ENCODE measurements around the gene CXXC5. TPM values are rescaled to one million over a fixed set of nuclear protein-coding genes. Genes with fewer than 3 reads are reported as not detected.

Gene CXXC5
- total and polyA plus RNA-seq, 7 donors, result 15.7 to 30.0 (median 19.9) TPM

DNA sequence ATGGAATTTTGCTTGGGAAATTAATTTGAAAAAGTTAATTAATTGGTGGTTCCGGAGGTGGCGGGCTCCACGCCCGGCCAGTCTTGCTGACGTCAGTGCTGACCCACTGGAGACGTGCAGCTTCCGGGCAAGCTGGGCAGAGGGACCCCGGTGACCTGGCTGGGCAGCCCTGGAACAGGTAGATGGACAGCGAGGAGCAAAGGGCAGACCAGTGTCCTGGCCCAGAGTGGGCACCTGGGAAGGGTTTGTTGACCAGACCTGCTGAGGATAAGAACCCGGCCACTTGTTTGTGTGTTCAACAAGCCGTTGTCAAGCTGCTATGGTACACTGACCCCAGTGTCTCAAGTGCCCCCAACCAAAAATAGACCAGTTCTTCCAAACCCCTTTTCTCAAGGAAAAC, 17.5 kb downstream of the CXXC5 start:
- no peak for TF ChIP-seq POLR2AphosphoS5 (IDR thresholded peaks at IDR 0.05)
- TF ChIP-seq CTCF (IDR thresholded peaks at IDR 0.05), result no peak
- no peak for TF ChIP-seq POLR2A (IDR thresholded peaks at IDR 0.05)
- no peak overlapping the region for H3K4me3 ChIP-seq
- peaks cover 0 to 74% (median 58%) of the 10 kb centered on the region in 4 donors for H3K4me1 ChIP-seq
- 88% methylated on average over 11 of the region's 11 CpGs for WGBS, 2 donors
- no peaks in the 10 kb centered on the region for H3K36me3 ChIP-seq
- H3K27me3 ChIP-seq, result no peaks in the 10 kb centered on the region
- H3K27ac ChIP-seq, result peak overlapping the region; percentile 88 to 95 (median 92)
- DNase-seq, result no peak
- intact Hi-C loops (cut with DNase I), result no loop called here
- no peaks in the 10 kb centered on the region for H3K9me3 ChIP-seq

DNA sequence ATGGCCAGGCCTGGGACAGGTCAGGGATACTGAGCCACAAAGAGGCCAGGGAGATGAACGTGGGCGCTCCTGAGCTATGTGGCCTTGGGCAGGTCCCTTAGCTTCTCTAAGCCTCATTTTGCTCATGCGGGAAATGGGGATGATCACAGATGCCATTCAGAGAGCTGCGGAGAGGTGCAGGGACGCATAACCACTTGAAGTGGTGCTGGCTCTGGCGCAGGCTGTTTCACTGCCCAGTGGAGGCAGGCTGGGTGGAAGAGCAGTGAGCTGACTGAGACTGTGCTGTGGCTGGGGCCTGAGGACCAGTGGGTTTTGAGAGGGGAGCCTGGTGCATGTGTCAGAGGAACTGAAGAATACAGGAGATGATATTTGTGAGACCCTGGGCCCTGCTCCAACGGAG, 18.4 kb downstream of the CXXC5 start:
- TF ChIP-seq EP300 (IDR thresholded peaks at IDR 0.05) (no peak), POLR2A (IDR thresholded peaks at IDR 0.05) (no peak), CTCF (IDR thresholded peaks at IDR 0.05) (no peak), POLR2AphosphoS5 (IDR thresholded peaks at IDR 0.05) (no peak)
- Histone ChIP-seq H3K27me3 (no peaks in the 10 kb centered on the region), H3K27ac (peak overlapping the region; percentile 88 to 95 (median 92)), H3K4me3 (no peak overlapping the region), H3K36me3 (no peaks in the 10 kb centered on the region), H3K4me1 (peaks cover 0 to 74% (median 54%) of the 10 kb centered on the region in 4 donors), H3K9me3 (no peaks in the 10 kb centered on the region)
- no peak for DNase-seq
- 85 to 86% methylated on average over 7 of the region's 7 CpGs for WGBS, 2 donors
- intact Hi-C loops (cut with DNase I), result no loop called here

DNA sequence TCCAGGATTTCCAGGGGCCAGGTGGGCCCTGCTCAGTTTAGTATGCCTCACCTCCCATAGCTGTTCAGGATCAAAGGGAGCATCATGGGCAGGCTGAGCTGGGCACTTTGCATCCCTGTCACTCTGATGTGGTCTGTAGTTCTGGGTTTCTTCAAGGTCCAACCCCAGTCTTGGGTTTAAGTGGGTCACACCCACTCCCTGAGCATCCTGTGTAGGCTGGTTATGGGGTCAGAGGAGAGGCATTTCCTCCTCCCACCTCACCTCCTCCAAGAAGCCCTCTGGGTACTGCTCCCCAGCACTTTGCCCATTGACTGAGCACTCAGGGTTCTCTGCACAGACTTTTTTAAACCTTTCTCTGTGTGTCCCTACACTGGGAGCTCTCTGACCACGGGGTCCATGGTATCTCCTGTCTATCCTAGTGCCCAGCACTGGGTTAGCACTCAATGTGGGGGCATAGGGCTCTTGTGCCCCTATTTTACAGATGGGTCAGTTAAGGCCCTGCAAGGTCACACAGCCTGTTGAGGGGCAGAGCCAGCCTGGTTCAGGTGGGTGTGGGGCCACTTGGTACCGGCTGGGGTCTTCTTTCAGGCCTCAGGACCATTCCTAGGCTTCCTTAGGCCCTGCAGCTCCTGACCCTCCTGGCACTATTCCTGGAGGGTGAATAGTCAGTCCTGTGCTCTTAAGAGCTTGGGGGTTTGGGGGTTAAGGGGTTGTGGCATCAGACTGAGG, 19.0 kb downstream of the CXXC5 start:
- DNase-seq, result no peak
- no peaks in the 10 kb centered on the region for H3K9me3 ChIP-seq
- WGBS, 2 donors, result 72 to 76% methylated on average over 2 of the region's 2 CpGs
- no peaks in the 10 kb centered on the region for H3K27me3 ChIP-seq
- TF ChIP-seq POLR2AphosphoS5 (IDR thresholded peaks at IDR 0.05), result no peak
- TF ChIP-seq CTCF (IDR thresholded peaks at IDR 0.05), result no peak
- TF ChIP-seq POLR2A (IDR thresholded peaks at IDR 0.05), result no peak
- no peak for TF ChIP-seq EP300 (IDR thresholded peaks at IDR 0.05)
- intact Hi-C loops (cut with DNase I), result no loop called here
- H3K27ac ChIP-seq, result peak overlapping the region; percentile 88 to 95 (median 92)
- H3K4me1 ChIP-seq, result peaks cover 0 to 72% (median 53%) of the 10 kb centered on the region in 4 donors
- H3K4me3 ChIP-seq, result peak overlapping the region in 1 of 4 donors; percentile 60
- no peaks in the 10 kb centered on the region for H3K36me3 ChIP-seq

DNA sequence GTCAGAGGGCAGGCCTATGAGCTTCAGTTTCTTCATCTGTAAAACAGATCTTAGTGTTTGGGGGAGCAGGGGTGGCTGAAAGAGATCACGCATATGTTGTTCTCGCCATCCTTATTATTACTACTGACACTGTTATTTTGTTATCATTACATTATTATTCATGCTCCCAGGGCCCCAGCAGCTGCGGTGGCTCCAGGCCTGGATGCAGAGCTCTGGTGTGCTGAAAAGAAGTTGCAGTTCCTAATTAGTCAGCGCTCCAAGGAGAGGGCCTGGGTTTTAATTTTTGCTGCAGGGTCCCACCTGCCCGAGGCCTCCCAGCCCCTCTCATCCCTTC, 19.5 kb downstream of the CXXC5 start:
- H3K4me3 ChIP-seq, result peak overlapping the region; percentile 25 to 60 (median 52)
- H3K27ac ChIP-seq, result peak overlapping the region; percentile 88 to 95 (median 92)
- WGBS, 2 donors, result 44 to 59% methylated on average over 5 of the region's 5 CpGs
- no peaks in the 10 kb centered on the region for H3K9me3 ChIP-seq
- no peaks in the 10 kb centered on the region for H3K36me3 ChIP-seq
- H3K27me3 ChIP-seq, result no peaks in the 10 kb centered on the region
- TF ChIP-seq EP300 (IDR thresholded peaks at IDR 0.05) (no peak), POLR2A (IDR thresholded peaks at IDR 0.05) (no peak), CTCF (IDR thresholded peaks at IDR 0.05) (no peak), POLR2AphosphoS5 (IDR thresholded peaks at IDR 0.05) (no peak)
- H3K4me1 ChIP-seq, result peaks cover 0 to 71% (median 53%) of the 10 kb centered on the region in 4 donors
- intact Hi-C loops (cut with DNase I), result no loop called here
- DNase-seq, result no peak

All from sigmoid colon (tissue), 7 donors.